Keratinocyte (primary cell): ENCODE data around the gene TMEM109.

Source experiments
- EZH2 ChIP-seq: IDR thresholded peaks from one replicate; pipeline ENCODE4 v1.6.1; 2012; ENCODE audit warnings: inconsistent platforms, mild to moderate bottlenecking, low read length, moderate library complexity
- TF ChIP-seq, protein P1 (sequence below), 3 experiments: IDR thresholded peaks in 1 of 3; conservative IDR thresholded peaks in 1 of 3; optimal IDR thresholded peaks in 1 of 3; 2 replicates in 2 of 3; 3 replicates in 1 of 3; pipeline versions ENCODE3 to v1.5.1; 2011; ENCODE audit warnings: low read length in 3 of 3, mild to moderate bottlenecking in 3 of 3, moderate library complexity in 2 of 3, control low read depth in 1 of 3, inconsistent platforms in 1 of 3; ENCODE audit not compliant: insufficient read depth in 2 of 3; ENCODE audit errors: extremely low read depth in 1 of 3

DNA sequence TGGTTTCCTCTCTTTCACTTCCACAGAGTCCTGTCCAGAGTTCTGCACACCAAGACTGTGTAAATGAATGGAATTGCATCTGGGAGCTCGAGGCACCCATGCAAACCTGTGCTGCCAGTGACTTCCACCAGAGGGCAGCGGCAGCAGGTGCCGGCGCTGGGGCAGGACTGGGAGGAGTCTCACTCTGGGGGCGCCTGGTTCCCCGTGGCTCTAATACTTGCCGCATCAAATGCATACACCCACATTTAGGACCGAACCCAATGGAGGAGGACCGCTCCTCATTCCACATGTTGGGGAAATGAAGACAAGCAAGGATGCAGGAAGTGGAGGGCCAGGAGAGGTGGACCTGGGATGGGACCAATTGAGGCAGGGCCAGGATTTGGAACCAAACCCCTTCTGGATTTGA lies 56.4 kb downstream of the TMEM109 start:
- TF ChIP-seq, protein P1, sequence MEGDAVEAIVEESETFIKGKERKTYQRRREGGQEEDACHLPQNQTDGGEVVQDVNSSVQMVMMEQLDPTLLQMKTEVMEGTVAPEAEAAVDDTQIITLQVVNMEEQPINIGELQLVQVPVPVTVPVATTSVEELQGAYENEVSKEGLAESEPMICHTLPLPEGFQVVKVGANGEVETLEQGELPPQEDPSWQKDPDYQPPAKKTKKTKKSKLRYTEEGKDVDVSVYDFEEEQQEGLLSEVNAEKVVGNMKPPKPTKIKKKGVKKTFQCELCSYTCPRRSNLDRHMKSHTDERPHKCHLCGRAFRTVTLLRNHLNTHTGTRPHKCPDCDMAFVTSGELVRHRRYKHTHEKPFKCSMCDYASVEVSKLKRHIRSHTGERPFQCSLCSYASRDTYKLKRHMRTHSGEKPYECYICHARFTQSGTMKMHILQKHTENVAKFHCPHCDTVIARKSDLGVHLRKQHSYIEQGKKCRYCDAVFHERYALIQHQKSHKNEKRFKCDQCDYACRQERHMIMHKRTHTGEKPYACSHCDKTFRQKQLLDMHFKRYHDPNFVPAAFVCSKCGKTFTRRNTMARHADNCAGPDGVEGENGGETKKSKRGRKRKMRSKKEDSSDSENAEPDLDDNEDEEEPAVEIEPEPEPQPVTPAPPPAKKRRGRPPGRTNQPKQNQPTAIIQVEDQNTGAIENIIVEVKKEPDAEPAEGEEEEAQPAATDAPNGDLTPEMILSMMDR (optimal IDR thresholded peaks at IDR 0.05 in 1 of 3, IDR thresholded peaks at IDR 0.05 in 1 of 3, conservative IDR thresholded peaks at IDR 0.05 in 1 of 3; ENCODE audit: extremely low read depth in 1 of 3, insufficient read depth in 2 of 3, low read length in 3 of 3) = peak; percentile 89 to 94 (median 92)
- TF ChIP-seq EZH2 = no peak
